ENCODE data around the gene ZFYVE27. TPM values are rescaled to one million over a fixed set of nuclear protein-coding genes. Genes with fewer than 3 reads are reported as not detected.

Gene ZFYVE27
- total RNA-seq, 3 donors from 2014 or later: 26.9 to 37.6 (median 29.2) TPM

DNA sequence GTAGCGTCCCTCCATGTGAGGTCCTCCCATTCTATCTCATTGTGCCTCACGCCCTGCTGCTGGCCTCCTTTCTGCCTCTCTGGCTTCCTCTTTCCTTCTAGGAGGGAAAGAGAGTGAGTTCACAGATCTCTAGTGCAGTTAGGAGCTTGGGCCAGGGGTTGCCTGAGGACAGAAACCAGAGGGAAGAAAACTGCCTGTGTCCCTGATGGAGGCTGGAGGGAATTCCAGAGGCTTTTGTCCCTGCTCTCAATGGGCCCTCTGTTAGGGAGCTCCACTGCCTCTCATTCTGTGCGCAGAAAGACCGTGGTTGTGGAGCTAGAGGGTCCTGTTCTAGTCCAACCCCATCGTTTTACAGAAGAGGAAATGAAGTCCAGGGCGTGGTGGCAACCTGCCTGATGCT, 18.8 kb upstream of the ZFYVE27 start:
- peaks cover 15 to 21% of the 10 kb centered on the region in 2 donors for H3K4me1 ChIP-seq

DNA sequence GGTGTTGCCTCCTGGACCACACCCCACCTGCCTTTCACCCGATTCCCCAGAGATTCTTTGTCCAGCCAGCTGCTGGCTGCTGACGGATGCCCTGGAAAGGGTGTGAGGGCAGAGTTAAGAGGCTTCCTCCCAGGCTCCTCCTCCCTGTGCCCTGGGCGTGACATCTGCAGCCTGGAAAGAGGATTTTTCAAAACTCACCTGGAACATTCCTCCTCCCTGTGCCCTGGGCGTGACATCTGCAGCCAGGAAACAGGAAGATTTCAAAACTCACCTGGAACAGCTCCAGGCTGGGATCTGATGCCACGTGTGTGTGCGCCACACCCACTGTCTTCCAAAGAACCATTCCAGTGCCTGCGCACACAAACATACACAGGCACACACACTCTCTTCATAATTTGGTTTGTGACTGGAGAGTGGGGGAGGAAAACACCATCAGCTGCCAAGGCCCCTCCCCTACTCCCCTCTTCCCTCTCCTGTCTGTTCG, 18.2 kb upstream of the ZFYVE27 start:
- Histone ChIP-seq H3K27me3 (no peaks in the 10 kb centered on the region), H3K4me1 (peaks cover 15 to 21% of the 10 kb centered on the region in 2 donors), H3K4me3 (peak overlapping the region in 1 of 3 donors; percentile 41), H3K9me3 (no peaks in the 10 kb centered on the region), H3K27ac (peak overlapping the region; percentile 92 to 93), H3K36me3 (no peaks in the 10 kb centered on the region)
- TF ChIP-seq POLR2A (IDR thresholded peaks at IDR 0.05): no peak
- TF ChIP-seq POLR2AphosphoS5 (IDR thresholded peaks at IDR 0.05): peak; percentile 37 to 72 (median 57)
- DNase-seq (ENCODE audit: low spot score in 2 of 2): peak; percentile 88 to 92
- intact Hi-C loops (cut with DNase I; ENCODE audit: low total_unique reads): loop anchor here (5.0 to 10.0 kb wide), 2 partner anchors 1131 to 1536 kb away; partner anchors contain the start of gene TM9SF3

More for the DNA sequence above, 18.8 kb upstream of the ZFYVE27 start:
- Histone ChIP-seq H3K9me3 (no peaks in the 10 kb centered on the region), H3K27ac (peak overlapping the region; percentile 92 to 93), H3K27me3 (no peaks in the 10 kb centered on the region), H3K4me3 (peak overlapping the region in 1 of 3 donors; percentile 41), H3K36me3 (no peaks in the 10 kb centered on the region)
- TF ChIP-seq POLR2A (IDR thresholded peaks at IDR 0.05) (no peak), POLR2AphosphoS5 (IDR thresholded peaks at IDR 0.05) (no peak)
- TF ChIP-seq, protein P1, sequence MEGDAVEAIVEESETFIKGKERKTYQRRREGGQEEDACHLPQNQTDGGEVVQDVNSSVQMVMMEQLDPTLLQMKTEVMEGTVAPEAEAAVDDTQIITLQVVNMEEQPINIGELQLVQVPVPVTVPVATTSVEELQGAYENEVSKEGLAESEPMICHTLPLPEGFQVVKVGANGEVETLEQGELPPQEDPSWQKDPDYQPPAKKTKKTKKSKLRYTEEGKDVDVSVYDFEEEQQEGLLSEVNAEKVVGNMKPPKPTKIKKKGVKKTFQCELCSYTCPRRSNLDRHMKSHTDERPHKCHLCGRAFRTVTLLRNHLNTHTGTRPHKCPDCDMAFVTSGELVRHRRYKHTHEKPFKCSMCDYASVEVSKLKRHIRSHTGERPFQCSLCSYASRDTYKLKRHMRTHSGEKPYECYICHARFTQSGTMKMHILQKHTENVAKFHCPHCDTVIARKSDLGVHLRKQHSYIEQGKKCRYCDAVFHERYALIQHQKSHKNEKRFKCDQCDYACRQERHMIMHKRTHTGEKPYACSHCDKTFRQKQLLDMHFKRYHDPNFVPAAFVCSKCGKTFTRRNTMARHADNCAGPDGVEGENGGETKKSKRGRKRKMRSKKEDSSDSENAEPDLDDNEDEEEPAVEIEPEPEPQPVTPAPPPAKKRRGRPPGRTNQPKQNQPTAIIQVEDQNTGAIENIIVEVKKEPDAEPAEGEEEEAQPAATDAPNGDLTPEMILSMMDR (IDR thresholded peaks at IDR 0.05): no peak
- intact Hi-C loops (cut with DNase I; ENCODE audit: low total_unique reads): loop anchor here (5.0 to 10.0 kb wide), 2 partner anchors 1131 to 1537 kb away; partner anchors contain the start of gene TM9SF3
- DNase-seq (ENCODE audit: low spot score in 2 of 2): no peak

DNA sequence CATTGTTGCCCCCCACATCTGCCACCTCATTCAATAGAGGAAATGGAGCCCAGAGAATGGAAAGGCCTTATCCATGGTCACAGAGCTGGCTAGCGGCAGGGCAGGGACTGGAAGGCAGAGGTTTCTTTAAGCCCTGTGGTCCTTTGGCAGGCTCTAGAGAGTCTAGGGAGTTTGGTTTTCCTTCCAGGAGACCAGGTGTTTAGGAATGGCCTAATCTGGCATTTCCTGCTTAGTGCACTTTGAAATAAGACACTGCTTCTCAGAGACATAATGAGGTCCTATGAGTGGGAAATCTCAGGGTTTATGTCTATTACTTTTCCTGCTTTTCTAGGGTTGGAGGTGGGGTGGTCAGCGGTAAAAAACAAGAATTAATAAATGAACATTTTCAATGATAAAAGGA, 17.3 kb upstream of the ZFYVE27 start:
- H3K9me3 ChIP-seq: no peaks in the 10 kb centered on the region
- no peaks in the 10 kb centered on the region for H3K36me3 ChIP-seq
- intact Hi-C loops (cut with DNase I; ENCODE audit: low total_unique reads): loop anchor here (5.0 to 10.0 kb wide), 2 partner anchors 1132 to 1535 kb away; partner anchors contain the start of gene TM9SF3
- no peaks in the 10 kb centered on the region for H3K27me3 ChIP-seq
- no peak for TF ChIP-seq POLR2AphosphoS5 (IDR thresholded peaks at IDR 0.05)
- no peak for TF ChIP-seq POLR2A (IDR thresholded peaks at IDR 0.05)
- TF ChIP-seq, protein P1 (IDR thresholded peaks at IDR 0.05): no peak
- DNase-seq (ENCODE audit: low spot score in 2 of 2): no peak
- peaks cover 15 to 21% of the 10 kb centered on the region in 2 donors for H3K4me1 ChIP-seq
- no peak overlapping the region for H3K4me3 ChIP-seq
- peak overlapping the region; percentile 92 to 93 for H3K27ac ChIP-seq

DNA sequence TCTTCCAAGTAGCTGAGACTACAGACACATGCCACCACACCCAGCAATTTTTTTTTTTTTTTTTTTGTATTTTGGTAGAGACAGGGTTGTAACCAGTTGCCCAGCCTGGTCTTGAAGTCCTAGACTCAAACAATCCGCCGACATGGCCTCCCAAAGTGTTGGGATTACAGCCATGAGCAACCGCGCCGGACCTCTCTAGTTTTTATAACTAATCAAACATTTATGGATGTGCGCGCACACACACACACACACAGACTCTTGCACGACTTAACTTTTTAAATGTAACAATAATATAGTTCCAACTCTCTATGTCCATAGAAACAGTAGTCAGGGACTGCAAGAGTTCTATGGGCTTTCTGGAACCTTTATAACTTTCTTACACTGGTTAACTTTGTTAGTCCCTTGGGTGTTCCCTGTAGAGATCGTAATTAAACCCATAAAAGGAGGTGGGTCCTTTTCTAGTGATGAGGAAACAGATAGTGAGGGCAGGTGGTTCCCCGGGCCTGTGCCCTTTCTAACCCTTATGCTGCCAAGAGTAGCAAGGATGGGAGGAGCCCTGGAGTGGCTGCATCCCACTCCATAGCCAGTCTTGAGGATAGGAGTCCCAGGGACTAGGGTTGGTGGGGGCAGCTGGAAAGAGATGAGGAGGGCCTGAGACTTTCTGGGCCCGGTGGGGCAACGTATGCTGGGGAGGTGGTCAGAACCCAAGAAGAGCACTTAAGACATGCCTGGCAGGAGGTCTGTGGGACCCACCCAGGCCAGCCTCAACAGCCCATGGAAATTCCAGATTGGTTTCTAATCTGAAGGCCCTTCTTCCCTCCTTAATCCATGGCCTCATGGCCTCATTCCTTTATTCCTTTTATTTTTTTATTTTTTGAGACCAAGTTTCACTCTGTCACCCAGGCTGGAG, 14.8 kb upstream of the ZFYVE27 start:
- intact Hi-C loops (cut with DNase I; ENCODE audit: low total_unique reads): no loop called here
- no peak for DNase-seq (ENCODE audit: low spot score in 2 of 2)
- Histone ChIP-seq H3K27ac (peak overlapping the region in 1 of 2 donors; percentile 14), H3K36me3 (no peaks in the 10 kb centered on the region), H3K4me3 (no peak overlapping the region), H3K27me3 (no peaks in the 10 kb centered on the region), H3K9me3 (no peaks in the 10 kb centered on the region), H3K4me1 (peaks cover 10 to 21% of the 10 kb centered on the region in 2 donors)
- TF ChIP-seq, protein P1 (IDR thresholded peaks at IDR 0.05): no peak
- no peak for TF ChIP-seq POLR2AphosphoS5 (IDR thresholded peaks at IDR 0.05)
- no peak for TF ChIP-seq POLR2A (IDR thresholded peaks at IDR 0.05)

DNA sequence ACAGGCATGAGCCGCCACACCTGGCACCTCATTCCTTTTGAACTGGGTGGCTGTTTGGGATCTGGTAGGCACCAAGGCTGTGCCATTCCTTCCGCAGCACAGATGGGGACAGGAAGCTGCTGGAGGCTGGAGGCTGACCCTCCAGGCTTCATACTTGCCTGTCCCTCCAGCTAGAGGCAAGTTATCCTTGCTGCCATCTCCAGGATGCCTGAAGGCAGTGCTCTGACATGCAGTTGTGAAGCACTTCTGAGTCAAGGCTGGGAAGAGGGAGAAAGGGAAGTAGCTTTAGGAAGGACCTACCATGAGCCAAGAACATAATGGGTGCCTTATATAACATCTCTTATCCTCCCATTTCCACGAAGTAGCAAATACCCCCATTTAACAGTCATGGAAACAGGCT, 13.9 kb upstream of the ZFYVE27 start:
- intact Hi-C loops (cut with DNase I; ENCODE audit: low total_unique reads): no loop called here
- Histone ChIP-seq H3K4me3 (no peak overlapping the region), H3K9me3 (no peaks in the 10 kb centered on the region), H3K27me3 (no peaks in the 10 kb centered on the region), H3K4me1 (peaks cover 6 to 15% of the 10 kb centered on the region in 2 donors), H3K36me3 (no peaks in the 10 kb centered on the region), H3K27ac (no peak overlapping the region)
- TF ChIP-seq, protein P1 (IDR thresholded peaks at IDR 0.05): no peak
- TF ChIP-seq POLR2A (IDR thresholded peaks at IDR 0.05): no peak
- no peak for TF ChIP-seq POLR2AphosphoS5 (IDR thresholded peaks at IDR 0.05)
- no peak for DNase-seq (ENCODE audit: low spot score in 2 of 2)
